Measurements from ENCODE around the gene RASGRP4.
"Not testable (repeated sequence)": the region's sequence is repeated elsewhere in the genome, so short reads cannot be mapped to it uniquely, and the experiment has no call there.

GRCh38 chr19:38410407-38410806 is 15.6 kb downstream of the RASGRP4 start:
- not testable (repeated sequence) for TF ChIP-seq CTCF, POLR2A (IDR thresholded peaks at IDR 0.05)
